CD4-positive, alpha-beta T cell (primary cell): ENCODE data around the gene GPX8. TPM values are rescaled to one million over a fixed set of nuclear protein-coding genes. Genes with fewer than 3 reads are reported as not detected.

Experiments used
- ATAC-seq: fragments of 200-7000 bp; cut with Tn5 transposase; one replicate; pipeline ENCODE4 v1.10.0; 2022; ENCODE audit warnings: mild to moderate bottlenecking; ENCODE audit not compliant: poor library complexity
- CTCF ChIA-PET: fragments of 350-600 bp; sonication (Branson Sonifier 250); formaldehyde crosslinking; loops from one replicate; lab custom pipeline; 2021; ENCODE audit warnings: antibody characterized with exemption, inconsistent platforms; lab: Charles Lee
- POLR2A ChIA-PET: fragments of 350-600 bp; sonication (Branson Sonifier 250); formaldehyde crosslinking; loops from one replicate; lab custom pipeline; 2021; ENCODE audit warnings: antibody characterized with exemption, inconsistent platforms; lab: Charles Lee
- DNase-seq, 14 experiments: peaks; one replicate each; pipeline ENCODE4 v3.0.0-alpha.2; 2013 to 2020; ENCODE audit warnings: mixed read lengths in 2 of 14
- H3K27ac ChIP-seq, 2 donors: one replicate each; pipeline versions ENCODE4 v1.5.1 to v1.7.0; 2013; ENCODE audit warnings: low read length in 2 of 2, low read depth in 1 of 2, mild to moderate bottlenecking in 1 of 2
- H3K27me3 ChIP-seq, 2 experiments: 1 replicate in 1 of 2; 2 replicates in 1 of 2; pipeline versions ENCODE4 v1.6.1 to v1.7.0; 2013; ENCODE audit warnings: low read length in 2 of 2, control low read depth in 1 of 2, mild to moderate bottlenecking in 1 of 2, moderate library complexity in 1 of 2; ENCODE audit not compliant: insufficient read depth in 2 of 2, control insufficient read depth in 1 of 2
- H3K36me3 ChIP-seq: one replicate; pipeline ENCODE4 v1.6.1; 2013; ENCODE audit warnings: low read length, control low read depth; ENCODE audit not compliant: insufficient read depth
- H3K4me1 ChIP-seq: one replicate; pipeline ENCODE4 v1.6.1; 2013; ENCODE audit warnings: low read length, control low read depth; ENCODE audit not compliant: insufficient read depth
- H3K4me3 ChIP-seq: one replicate; pipeline ENCODE4 v1.5.1; 2013; ENCODE audit warnings: mild to moderate bottlenecking, low read length, moderate library complexity
- H3K9me3 ChIP-seq, 2 experiments: 1 replicate in 1 of 2; 2 replicates in 1 of 2; pipeline versions ENCODE4 v1.6.1 to v1.7.0; 2013; ENCODE audit warnings: low read length in 2 of 2, mild to moderate bottlenecking in 2 of 2, control low read depth in 1 of 2, moderate library complexity in 1 of 2; ENCODE audit not compliant: control insufficient read depth in 1 of 2, insufficient read depth in 1 of 2
- H3K27ac Mint-ChIP-seq: one replicate; pipeline ENCODE4 v1.8.0; 2020; ENCODE audit warnings: mixed read lengths
- H3K27me3 Mint-ChIP-seq: one replicate; pipeline ENCODE4 v1.8.0; 2021; ENCODE audit warnings: mixed read lengths
- H3K36me3 Mint-ChIP-seq: one replicate; pipeline ENCODE4 v1.8.0; 2021; ENCODE audit warnings: low read depth, mixed read lengths
- H3K4me1 Mint-ChIP-seq: one replicate; pipeline ENCODE4 v1.8.0; 2021; ENCODE audit warnings: low read depth, mixed read lengths
- H3K4me3 Mint-ChIP-seq: one replicate; pipeline ENCODE4 v1.8.0; 2020; ENCODE audit warnings: mild to moderate bottlenecking, mixed read lengths
- H3K9me3 Mint-ChIP-seq: one replicate; pipeline ENCODE4 v1.8.0; 2020; ENCODE audit warnings: mixed read lengths
- CTCF ChIP-seq: fragments of 200-600 bp; IDR thresholded peaks from one replicate; pipeline ENCODE4 v1.8.0; 2022; ENCODE audit warnings: antibody characterized with exemption, mild to moderate bottlenecking
- intact Hi-C, 2 experiments: fragments of 100-400 bp; cut with DNase I in 1 of 2; cut with micrococcal nuclease in 1 of 2; formaldehyde crosslinking; loops; one replicate each; pipeline versions ENCODE4 v1.15.1 to v1.9.0; 2023 to 2025; cut with DNase I, micrococcal nuclease
- total RNA-seq, 174 experiments: library from RNA in 2 of 174; stranded (reverse) in 2 of 174; gene quantifications; one replicate each; pipeline ENCODE4 v1.2.3 and lab custom pipeline; 2021 to 2026

The GPX8 gene
- total RNA-seq, 2 experiments from 2014 or later, result not detected

GRCh38 chr5:55176176-55176818 lies 16.3 kb downstream of the GPX8 start:
- TF ChIP-seq CTCF, result no peak
- Histone ChIP-seq H3K4me1 (peaks cover 28% of the 10 kb centered on the region), H3K27ac (no peak overlapping the region), H3K4me3 (no peak overlapping the region), H3K9me3 (peaks cover 0 to 6% of the 10 kb centered on the region in 2 experiments), H3K27me3 (peaks cover 51 to 72% of the 10 kb centered on the region in 2 experiments), H3K36me3 (no peaks in the 10 kb centered on the region)
- H3K4me3 Mint-ChIP-seq, result no peak overlapping the region
- peaks cover 43% of the 10 kb centered on the region for H3K4me1 Mint-ChIP-seq
- ATAC-seq (no peak), DNase-seq (peak in 7 of 14 experiments; percentile 3 to 52 (median 19))
- H3K27ac Mint-ChIP-seq, result no peak overlapping the region
- H3K36me3 Mint-ChIP-seq, result no peaks in the 10 kb centered on the region
- H3K27me3 Mint-ChIP-seq, result peaks cover 92% of the 10 kb centered on the region
- intact Hi-C loops, result loop anchor here (5.0 to 10.0 kb wide), 2 partner anchors 56 to 129 kb away; partner anchors contain the start of genes CCNO (in 1 of the 2), DHX29 (in 1 of the 2) and MTREX (in 1 of the 2)
- no peaks in the 10 kb centered on the region for H3K9me3 Mint-ChIP-seq
- ChIA-PET POLR2A (interaction anchor here (0.6 kb wide), 2 partner anchors 55 to 63 kb away, joined by 3 read pairs; no protein-coding TSS in a partner anchor), CTCF (no interaction called here)

DNA sequence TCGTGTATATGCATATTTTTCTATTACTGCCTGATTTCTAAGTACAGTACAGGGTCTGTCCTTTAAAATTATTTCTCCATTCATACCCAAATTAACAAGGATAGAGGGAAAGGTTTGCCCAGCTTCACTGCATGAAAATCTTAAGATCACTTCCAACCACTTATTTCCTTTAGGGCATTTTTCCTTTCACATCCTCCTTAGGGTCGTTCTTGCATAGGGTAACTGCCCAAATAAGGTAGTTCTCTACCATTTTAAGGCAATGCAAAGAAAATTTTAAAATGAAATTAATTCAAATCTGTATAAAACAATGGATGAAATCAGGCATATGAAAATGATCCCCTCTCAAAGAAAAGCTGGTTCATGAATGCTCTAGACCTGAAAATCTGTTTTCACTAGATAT lies 17.1 kb downstream of the GPX8 start:
- CTCF ChIA-PET, result no interaction called here
- H3K36me3 Mint-ChIP-seq, result no peaks in the 10 kb centered on the region
- H3K27ac Mint-ChIP-seq, result no peak overlapping the region
- Histone ChIP-seq H3K27ac (no peak overlapping the region), H3K36me3 (no peaks in the 10 kb centered on the region), H3K9me3 (peaks cover 0 to 6% of the 10 kb centered on the region in 2 experiments), H3K4me3 (no peak overlapping the region), H3K27me3 (peaks cover 47 to 67% of the 10 kb centered on the region in 2 experiments), H3K4me1 (peaks cover 28% of the 10 kb centered on the region)
- POLR2A ChIA-PET, result interaction anchor here (1.1 kb wide), 1 partner anchor 46 kb away, joined by 3 read pairs; no protein-coding TSS in a partner anchor
- ATAC-seq, result no peak
- H3K27me3 Mint-ChIP-seq, result peaks cover 95% of the 10 kb centered on the region
- intact Hi-C loops, result loop anchor here (5.0 to 10.0 kb wide), 2 partner anchors 55 to 128 kb away; partner anchors contain the start of genes CCNO (in 1 of the 2), DHX29 (in 1 of the 2) and MTREX (in 1 of the 2)
- no peak for TF ChIP-seq CTCF
- H3K9me3 Mint-ChIP-seq, result no peaks in the 10 kb centered on the region
- no peak for DNase-seq
- peaks cover 41% of the 10 kb centered on the region for H3K4me1 Mint-ChIP-seq
- H3K4me3 Mint-ChIP-seq, result no peak overlapping the region

GRCh38 chr5:55180016-55180415 lies 20.0 kb downstream of the GPX8 start:
- Mint-ChIP-seq H3K9me3 (peaks cover 1% of the 10 kb centered on the region), H3K36me3 (no peaks in the 10 kb centered on the region), H3K27ac (no peak overlapping the region), H3K27me3 (peaks cover 84% of the 10 kb centered on the region), H3K4me3 (no peak overlapping the region), H3K4me1 (peaks cover 20% of the 10 kb centered on the region)
- intact Hi-C loops, result no loop called here
- Histone ChIP-seq H3K4me3 (no peak overlapping the region), H3K27ac (no peak overlapping the region), H3K4me1 (peaks cover 10% of the 10 kb centered on the region), H3K27me3 (peaks cover 31 to 49% of the 10 kb centered on the region in 2 experiments), H3K36me3 (no peaks in the 10 kb centered on the region), H3K9me3 (peaks cover 0 to 6% of the 10 kb centered on the region in 2 experiments)
- ChIA-PET POLR2A (no interaction called here), CTCF (no interaction called here)
- TF ChIP-seq CTCF, result no peak
- ATAC-seq, result no peak
- DNase-seq, result no peak
